Measurements from ENCODE around the gene RPL18A.

Gene RPL18A

DNA sequence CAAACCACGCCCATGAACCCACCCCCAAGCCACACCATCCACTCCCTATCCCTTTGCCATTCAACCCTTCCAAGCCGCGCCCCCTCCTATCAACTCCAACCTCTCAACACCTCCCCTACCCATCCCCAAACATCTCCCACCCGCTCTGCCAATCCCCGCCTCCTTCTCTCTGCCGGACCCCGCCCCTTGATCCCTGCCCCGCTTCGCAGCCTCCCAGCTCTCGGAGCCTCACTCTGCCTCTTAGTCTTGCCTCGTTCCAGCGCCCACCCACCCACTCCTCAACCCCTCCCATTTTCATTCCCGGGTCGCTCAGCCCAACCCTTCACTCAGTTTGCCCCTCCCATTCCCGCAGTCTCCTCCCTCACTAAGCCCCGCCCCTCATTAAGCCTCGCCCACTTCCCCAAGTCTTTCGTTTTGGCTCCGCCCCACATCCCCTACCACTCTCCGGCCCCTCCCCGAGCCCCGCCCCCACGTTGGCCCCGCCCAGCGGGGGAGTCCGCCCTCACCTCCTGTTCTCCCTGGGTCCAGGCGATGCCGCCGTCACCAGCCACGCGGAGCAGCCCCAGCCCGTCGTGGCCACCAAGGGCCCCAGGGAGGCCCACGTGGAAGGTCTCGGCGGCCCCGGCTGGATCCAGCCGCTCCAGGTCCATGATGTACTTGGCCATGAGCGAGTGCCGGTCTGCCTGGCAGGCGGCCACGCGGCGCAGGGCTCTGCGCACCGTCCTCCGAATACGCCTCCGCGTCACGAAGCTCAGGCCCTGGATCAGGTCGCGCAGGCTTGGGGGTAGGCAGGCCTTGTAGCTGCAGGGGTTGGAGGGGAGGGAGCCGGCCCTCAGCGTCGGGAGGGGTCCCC is 17.7 kb upstream of the RPL18A start:
- DNase-seq (ENCODE audit: low read depth) = peak; percentile 65

- no peak for DNase-seq (ENCODE audit: low read depth)
Observed at GRCh38 chr19:17842663-17843291, 16.9 kb upstream of the RPL18A start.

- DNase-seq (ENCODE audit: low read depth) = no peak
Observed at GRCh38 chr19:17843292-17843827, 16.4 kb upstream of the RPL18A start.

- DNase-seq (ENCODE audit: low read depth) = no peak
Observed at GRCh38 chr19:17843908-17844490, 15.7 kb upstream of the RPL18A start.

DNA sequence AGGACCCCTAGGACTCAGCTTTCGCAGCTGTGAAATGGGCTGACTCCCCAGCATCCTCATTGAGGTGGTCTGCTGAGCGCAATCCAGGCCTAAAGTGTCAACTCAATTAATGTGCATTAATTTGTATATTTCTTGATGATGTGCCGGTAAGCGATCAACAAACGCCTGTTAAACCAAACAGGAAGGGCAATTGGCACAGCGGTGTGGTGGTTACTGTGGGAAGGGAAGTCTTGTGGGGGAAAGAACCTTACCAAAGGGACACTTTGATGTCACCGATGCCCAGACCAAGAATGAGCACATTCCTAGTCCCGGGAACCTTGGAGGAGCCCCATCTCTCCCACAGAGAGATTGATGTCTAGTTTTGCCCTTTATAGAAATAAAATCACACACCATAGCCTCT is 13.6 kb upstream of the RPL18A start:
- DNase-seq (ENCODE audit: low read depth) = no peak

- peak; percentile 78 for DNase-seq (ENCODE audit: low read depth)
Observed at GRCh38 chr19:17847538-17848366, 12.0 kb upstream of the RPL18A start, which contains the start of gene JAK3. Gene JAK3, minus strand, starts transcription at chr19:17847982. Its CDS starts 3,565 bp downstream, at chr19:17844417.

DNA sequence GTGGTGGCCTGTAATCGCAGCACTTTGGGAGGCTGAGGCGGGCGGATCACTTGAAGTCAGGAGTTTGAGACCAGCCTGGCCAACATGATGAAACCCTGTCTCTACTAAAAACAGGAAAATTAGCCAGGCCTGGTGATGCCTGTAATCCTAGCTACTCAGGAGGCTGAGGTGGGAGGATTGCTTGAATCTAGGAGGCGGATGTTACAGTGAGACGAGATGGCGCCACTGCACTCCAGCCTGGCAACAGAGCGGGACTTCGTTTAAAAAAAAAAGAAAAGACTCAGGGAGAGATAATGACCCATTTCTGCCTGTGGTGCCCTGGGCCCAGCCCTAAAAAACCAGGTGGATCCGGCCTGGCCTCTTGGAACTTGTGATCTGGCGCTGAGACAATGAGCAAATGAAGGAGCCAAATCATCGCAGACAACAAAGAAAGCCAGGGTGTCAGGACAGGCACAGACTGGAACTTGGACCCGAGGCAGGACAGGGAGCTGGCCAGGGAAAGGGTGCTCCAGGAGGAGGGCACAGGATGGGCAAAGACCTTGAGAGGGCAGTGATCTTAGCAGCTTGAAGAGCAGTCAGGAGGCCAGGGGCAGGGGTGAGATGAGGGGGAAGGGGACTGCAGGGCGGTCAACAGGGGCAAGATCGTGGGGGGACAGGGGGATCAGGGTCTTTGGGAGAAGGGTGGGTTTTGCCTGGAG is 11.0 kb upstream of the RPL18A start:
- no peak for DNase-seq (ENCODE audit: low read depth)

DNA sequence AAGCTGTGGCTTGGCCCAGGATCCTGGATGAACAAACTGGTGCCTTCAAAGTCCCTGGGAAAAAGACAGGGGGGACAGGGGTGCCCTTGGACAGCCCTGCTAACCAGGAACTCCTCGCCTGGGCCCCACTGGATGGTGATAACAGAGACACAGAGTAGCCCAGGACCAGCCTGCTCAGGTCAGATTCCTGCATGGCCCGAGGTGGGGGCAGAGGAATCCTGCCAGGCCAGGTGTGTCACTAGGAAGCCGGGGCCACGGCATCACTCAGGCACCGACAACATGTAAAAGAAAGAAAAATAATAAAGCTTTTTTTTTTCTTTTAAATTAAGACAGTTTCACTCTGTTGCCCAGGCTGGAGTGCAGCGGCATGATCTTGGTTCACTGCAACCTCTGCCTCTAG is 5.6 kb upstream of the RPL18A start:
- no peak for DNase-seq (ENCODE audit: low read depth)

GRCh38 chr19:17855280-17856152 is 4.2 kb upstream of the RPL18A start:
- DNase-seq (ENCODE audit: low read depth) = no peak

DNA sequence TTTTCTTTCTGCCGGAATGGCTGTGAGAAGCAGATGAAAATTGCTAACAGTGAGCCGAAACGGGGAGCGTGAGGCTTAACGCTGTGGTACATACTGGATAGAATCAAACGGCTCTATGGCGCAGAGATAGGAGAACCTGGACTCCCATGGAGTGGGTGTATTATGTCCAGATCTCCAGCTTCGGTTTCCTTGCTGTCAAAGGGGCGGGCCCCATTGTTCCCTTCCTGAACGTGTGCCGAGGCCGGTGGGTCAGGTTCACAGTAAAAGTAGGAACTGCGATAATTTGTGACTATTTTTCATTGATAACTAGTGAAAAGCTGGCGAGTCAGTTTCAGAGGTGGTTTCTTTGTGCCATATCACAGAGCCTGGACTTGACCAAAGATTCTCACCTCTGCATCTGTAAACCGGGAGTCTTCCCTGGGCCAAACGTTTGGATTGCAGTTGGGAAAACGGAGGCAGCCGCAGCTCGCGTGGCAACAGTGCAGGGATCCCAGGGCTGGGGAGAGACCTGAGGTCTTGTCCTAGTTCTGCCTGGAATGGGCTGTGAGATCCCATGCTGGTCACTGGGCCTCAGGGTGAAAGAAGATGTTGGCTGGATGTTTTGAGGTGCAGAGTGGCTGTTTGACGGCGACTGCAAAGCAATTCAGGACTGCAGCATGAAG is 752 bp downstream of the RPL18A start:
- DNase-seq (ENCODE audit: low read depth) = no peak

- DNase-seq (ENCODE audit: low read depth) = no peak
Observed at GRCh38 chr19:17860993-17861360, 1.3 kb downstream of the RPL18A start.

- no peak for DNase-seq (ENCODE audit: low read depth)
Observed at GRCh38 chr19:17861542-17862402, 2.1 kb downstream of the RPL18A start.

DNA sequence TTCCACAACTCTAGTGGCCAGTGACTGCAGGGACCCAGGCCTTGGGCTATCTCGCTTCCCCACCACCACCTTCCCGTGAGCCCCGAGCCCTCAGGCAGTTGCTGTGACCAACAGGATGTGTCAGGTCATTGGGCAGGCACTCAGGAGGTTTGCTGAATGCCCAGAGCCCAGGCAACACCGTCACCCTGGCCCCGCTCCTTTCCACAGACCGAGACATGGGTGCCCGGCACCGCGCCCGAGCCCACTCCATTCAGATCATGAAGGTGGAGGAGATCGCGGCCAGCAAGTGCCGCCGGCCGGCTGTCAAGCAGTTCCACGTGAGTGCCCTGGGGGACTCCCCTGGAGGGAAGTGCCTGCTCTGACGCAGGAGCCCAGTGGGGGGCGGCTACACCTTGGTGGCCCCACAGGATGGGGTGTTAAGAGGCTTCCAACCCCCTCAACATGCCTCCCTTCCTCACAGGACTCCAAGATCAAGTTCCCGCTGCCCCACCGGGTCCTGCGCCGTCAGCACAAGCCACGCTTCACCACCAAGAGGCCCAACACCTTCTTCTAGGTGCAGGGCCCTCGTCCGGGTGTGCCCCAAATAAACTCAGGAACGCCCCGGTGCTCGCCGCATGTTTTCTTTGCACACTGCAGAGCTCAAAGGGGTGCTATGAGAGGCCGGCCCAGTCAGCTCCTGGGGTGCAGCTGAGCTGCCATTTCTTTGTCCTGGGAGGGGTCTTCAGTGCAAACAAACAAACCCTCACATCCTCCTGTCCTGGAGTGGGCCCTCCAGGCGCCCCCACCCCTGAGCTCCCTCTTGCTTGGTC is 3.2 kb downstream of the RPL18A start:
- no peak for DNase-seq (ENCODE audit: low read depth)

GRCh38 chr19:17863520-17864182 is 3.9 kb downstream of the RPL18A start:
- DNase-seq (ENCODE audit: low read depth) = no peak

GRCh38 chr19:17865364-17866311 is 5.9 kb downstream of the RPL18A start:
- DNase-seq (ENCODE audit: low read depth) = no peak

DNA sequence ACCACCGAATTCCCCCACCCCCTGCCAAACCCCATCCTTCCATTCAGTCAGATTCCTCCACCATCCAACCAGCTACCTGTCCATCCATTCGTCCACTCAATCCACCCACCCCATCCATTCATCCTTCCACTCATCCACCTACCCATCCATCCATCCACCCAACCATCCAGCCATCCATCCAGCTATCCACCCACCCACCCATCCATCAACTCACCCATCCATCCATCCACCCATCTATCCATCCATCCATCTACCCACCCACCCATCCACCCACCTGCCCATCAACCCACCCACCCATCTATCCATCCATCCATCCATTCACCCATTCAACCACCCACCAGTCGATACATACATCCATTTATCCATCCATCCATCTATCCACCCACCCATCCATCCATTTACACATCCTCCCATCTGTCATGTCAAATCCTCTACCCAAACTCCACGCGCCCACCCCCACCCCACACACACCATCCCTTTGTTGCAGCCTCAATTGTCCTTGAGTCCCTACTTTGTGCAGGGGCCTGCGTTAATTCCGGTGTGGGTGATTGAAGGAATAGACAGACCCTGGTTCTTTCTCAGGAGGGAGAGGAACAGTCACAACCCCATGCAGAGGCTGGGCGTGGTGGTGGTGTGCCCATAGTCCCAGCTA is 6.7 kb downstream of the RPL18A start:
- no peak for DNase-seq (ENCODE audit: low read depth)
